H9 (cell line): ENCODE measurements around the gene CTU2. TPM values are rescaled to one million over a fixed set of nuclear protein-coding genes. Genes with fewer than 3 reads are reported as not detected.

Experiments used
- DNase-seq: peaks from one replicate; pipeline ENCODE4 v3.0.0-alpha.2; 2017
- H2AFZ ChIP-seq: one replicate; pipeline ENCODE4 v1.6.1; 2013; ENCODE audit warnings: mild to moderate bottlenecking, low read length, control low read depth, moderate library complexity
- H2AK5ac ChIP-seq: 2 replicates; pipeline ENCODE4 v1.6.1; 2013; ENCODE audit warnings: low read length, control low read depth, mixed read lengths; ENCODE audit not compliant: insufficient read length
- H2BK120ac ChIP-seq: one replicate; pipeline ENCODE4 v1.6.1; 2013; ENCODE audit warnings: low read depth, mild to moderate bottlenecking, low read length, control low read depth, inconsistent platforms; ENCODE audit not compliant: poor library complexity, severe bottlenecking
- H2BK12ac ChIP-seq: 2 replicates; pipeline ENCODE4 v1.6.1; 2013; ENCODE audit warnings: low read length, control low read depth, mixed read lengths, low read depth; ENCODE audit not compliant: insufficient read length
- H2BK15ac ChIP-seq: 2 replicates; pipeline ENCODE4 v1.6.1; 2013; ENCODE audit warnings: low read depth, low read length, control low read depth
- H2BK20ac ChIP-seq: one replicate; pipeline ENCODE4 v1.6.1; 2013; ENCODE audit warnings: low read depth, mild to moderate bottlenecking, low read length, control low read depth, inconsistent platforms; ENCODE audit not compliant: poor library complexity, severe bottlenecking
- H2BK5ac ChIP-seq: 2 replicates; pipeline ENCODE4 v1.6.1; 2013; ENCODE audit warnings: low read length, control low read depth, mixed read lengths; ENCODE audit not compliant: insufficient read length
- H3K14ac ChIP-seq: 2 replicates; pipeline ENCODE4 v1.6.1; 2013; ENCODE audit warnings: low read length, control low read depth; ENCODE audit not compliant: insufficient read depth
- H3K18ac ChIP-seq: 2 replicates; pipeline ENCODE4 v1.6.1; 2013; ENCODE audit warnings: low read depth, mild to moderate bottlenecking, mixed read lengths, low read length, control low read depth; ENCODE audit not compliant: insufficient read length
- H3K23ac ChIP-seq: 2 replicates; pipeline ENCODE4 v1.6.1; 2013; ENCODE audit warnings: low read length, control low read depth, mixed read lengths, low read depth; ENCODE audit not compliant: insufficient read length
- H3K23me2 ChIP-seq: 2 replicates; pipeline ENCODE4 v1.6.1; 2013; ENCODE audit warnings: low read depth, mild to moderate bottlenecking, mixed read lengths, low read length, control low read depth; ENCODE audit not compliant: insufficient read length, poor library complexity, severe bottlenecking
- H3K27ac ChIP-seq: 2 replicates; pipeline ENCODE4 v1.5.1; 2013; ENCODE audit warnings: low read length, control low read depth, mixed read lengths, low read depth; ENCODE audit not compliant: insufficient read length
- H3K27me3 ChIP-seq: 2 replicates; pipeline ENCODE4 v1.6.1; 2013; ENCODE audit warnings: low read length, control low read depth, inconsistent platforms; ENCODE audit not compliant: insufficient read depth
- H3K4ac ChIP-seq: 2 replicates; pipeline ENCODE4 v1.6.1; 2013; ENCODE audit warnings: low read depth, mild to moderate bottlenecking, control low read depth, inconsistent platforms, low read length, moderate library complexity
- H3K4me1 ChIP-seq: 2 replicates; pipeline ENCODE4 v1.6.1; 2013; ENCODE audit warnings: low read length, control low read depth, inconsistent platforms; ENCODE audit not compliant: insufficient read depth
- H3K4me2 ChIP-seq: 2 replicates; pipeline ENCODE4 v1.6.1; 2013; ENCODE audit warnings: low read length, control low read depth, mixed read lengths; ENCODE audit not compliant: insufficient read length, insufficient read depth
- H3K56ac ChIP-seq: 2 replicates; pipeline ENCODE4 v1.6.1; 2013; ENCODE audit warnings: low read depth, mild to moderate bottlenecking, mixed read lengths, low read length, control low read depth; ENCODE audit not compliant: insufficient read length
- H3K79me1 ChIP-seq: 2 replicates; pipeline ENCODE4 v1.6.1; 2013; ENCODE audit warnings: low read depth, mild to moderate bottlenecking, moderate library complexity, low read length, control low read depth, inconsistent platforms; ENCODE audit not compliant: insufficient read depth, poor library complexity, severe bottlenecking
- H3K79me2 ChIP-seq: 2 replicates; pipeline ENCODE4 v1.6.1; 2013; ENCODE audit warnings: low read length, control low read depth, inconsistent platforms; ENCODE audit not compliant: insufficient read depth
- H3K9ac ChIP-seq: 2 replicates; pipeline ENCODE4 v1.6.1; 2013; ENCODE audit warnings: low read length, control low read depth, mixed read lengths; ENCODE audit not compliant: insufficient read length; ENCODE audit errors: extremely low read depth
- H3K9me3 ChIP-seq: one replicate; pipeline ENCODE4 v1.6.1; 2013; ENCODE audit warnings: low read depth, low read length, inconsistent platforms; ENCODE audit not compliant: control insufficient read depth
- H3T11ph ChIP-seq: one replicate; pipeline ENCODE4 v1.6.1; 2013; ENCODE audit warnings: mild to moderate bottlenecking, low read length, control low read depth, inconsistent platforms
- H4K20me1 ChIP-seq: one replicate; pipeline ENCODE4 v1.6.1; 2013; ENCODE audit not compliant: control insufficient read depth, insufficient read length, insufficient read depth
- H4K5ac ChIP-seq: 2 replicates; pipeline ENCODE4 v1.6.1; 2013; ENCODE audit warnings: low read depth, mild to moderate bottlenecking, mixed read lengths, low read length, control low read depth; ENCODE audit not compliant: insufficient read length
- H4K8ac ChIP-seq: replicated peaks from 2 replicates; pipeline ENCODE4 v1.6.1; 2013; ENCODE audit warnings: low read length, control low read depth, mixed read lengths, low read depth; ENCODE audit not compliant: insufficient read length
- H4K91ac ChIP-seq: 2 replicates; pipeline ENCODE4 v1.6.1; 2013; ENCODE audit warnings: low read depth, mild to moderate bottlenecking, moderate library complexity, mixed read lengths, low read length, control low read depth; ENCODE audit not compliant: insufficient read length
- H3K27ac Mint-ChIP-seq, 3 experiments: 2 replicates in 2 of 3; 3 replicates in 1 of 3; pipeline ENCODE4 v1.8.0; 2020 to 2021; ENCODE audit warnings: mixed read lengths in 3 of 3, mild to moderate bottlenecking in 1 of 3, moderate library complexity in 1 of 3
- H3K27me3 Mint-ChIP-seq: 2 replicates; pipeline ENCODE4 v1.8.0; 2021; ENCODE audit warnings: low read depth, mild to moderate bottlenecking, moderate library complexity, mixed read lengths
- H3K36me3 Mint-ChIP-seq, 3 experiments: 2 replicates in 2 of 3; 3 replicates in 1 of 3; pipeline ENCODE4 v1.8.0; 2020 to 2021; ENCODE audit warnings: low read depth in 3 of 3, mixed read lengths in 3 of 3; ENCODE audit not compliant: insufficient read depth in 1 of 3
- H3K4me1 Mint-ChIP-seq, 2 experiments: 2 replicates each; pipeline ENCODE4 v1.8.0; 2020; ENCODE audit warnings: mixed read lengths in 2 of 2
- H3K4me3 Mint-ChIP-seq, 2 experiments: 2 replicates in 1 of 2; 3 replicates in 1 of 2; pipeline ENCODE4 v1.8.0; 2020 to 2021; ENCODE audit warnings: mild to moderate bottlenecking in 2 of 2, mixed read lengths in 2 of 2, moderate library complexity in 1 of 2
- H3K9me3 Mint-ChIP-seq, 2 experiments: 2 replicates in 1 of 2; 3 replicates in 1 of 2; pipeline ENCODE4 v1.8.0; 2020; ENCODE audit warnings: mild to moderate bottlenecking in 2 of 2, mixed read lengths in 2 of 2, moderate library complexity in 1 of 2
- CTCF ChIP-seq: fragments of 200-600 bp; sonication (generic); conservative IDR thresholded peaks from 3 replicates; pipeline ENCODE4 v1.8.0; 2021; ENCODE audit warnings: antibody characterized with exemption, mild to moderate bottlenecking
- WGBS: extraction: QIAGEN DNeasy Blood & Tissue Kit; methylation state at CpG from one replicate; pipeline ENCODE4 v1.1.7; 2013; ENCODE audit warnings: missing lambda C conversion rate, low lambda C conversion rate, mixed read lengths; ENCODE audit not compliant: insufficient read length; ENCODE audit errors: extremely low coverage; 5-methylcytosine and 5-hydroxymethylcytosine counted together
- total RNA-seq: library from RNA; stranded (reverse); gene quantifications from 2 replicates; pipeline ENCODE4 v1.2.1, GENCODE V29; 2021

The CTU2 gene
- total RNA-seq, 1 experiment from 2014 or later: 32.8 TPM

- no peaks in the 10 kb centered on the region for H3K79me2 ChIP-seq
- H3K79me1 ChIP-seq: no peaks in the 10 kb centered on the region
- Mint-ChIP-seq H3K4me3 (no peak overlapping the region), H3K9me3 (no peaks in the 10 kb centered on the region), H3K27me3 (no peaks in the 10 kb centered on the region), H3K27ac (no peak overlapping the region; a peak in 2 of 7 replicates), H3K36me3 (peaks cover 0 to 9% (median 2%) of the 10 kb centered on the region in 3 experiments; a peak in 2 of 7 replicates), H3K4me1 (peaks cover 6 to 7% of the 10 kb centered on the region in 2 experiments)
- H3K27ac ChIP-seq: no peak overlapping the region
- no peak overlapping the region for H3K18ac ChIP-seq
- H2BK20ac ChIP-seq: no peak overlapping the region
- no peaks in the 10 kb centered on the region for H4K20me1 ChIP-seq
- H2BK15ac ChIP-seq: no peak overlapping the region
- H2AFZ ChIP-seq: no peak overlapping the region
- no peak overlapping the region for H4K91ac ChIP-seq
- no peak overlapping the region for H2AK5ac ChIP-seq
- no peak for DNase-seq
- no peaks in the 10 kb centered on the region for H3K4me1 ChIP-seq
- no peaks in the 10 kb centered on the region for H3K27me3 ChIP-seq
- H4K8ac ChIP-seq: no peak overlapping the region
- H3K23me2 ChIP-seq: no peaks in the 10 kb centered on the region
- WGBS: no CpG with 5 or more reads among the region's 22 CpGs
- no peak overlapping the region for H3K4ac ChIP-seq
- H3K56ac ChIP-seq: no peak overlapping the region
- H3K9ac ChIP-seq: no peak overlapping the region
- H2BK120ac ChIP-seq: no peak overlapping the region
- H3K14ac ChIP-seq: no peak overlapping the region
- no peak overlapping the region for H2BK12ac ChIP-seq
- TF ChIP-seq CTCF: no peak
- H3T11ph ChIP-seq: no peak overlapping the region
- H4K5ac ChIP-seq: no peak overlapping the region
- H3K23ac ChIP-seq: no peak overlapping the region
- H2BK5ac ChIP-seq: no peak overlapping the region
- no peaks in the 10 kb centered on the region for H3K9me3 ChIP-seq
- H3K4me2 ChIP-seq: no peak overlapping the region
Measured at GRCh38 chr16:88676502-88677242, 29.6 kb upstream of the CTU2 start.
